ENCODE results near the gene SFMBT2. TPM values are rescaled to one million over a fixed set of nuclear protein-coding genes. Genes with fewer than 3 reads are reported as not detected.

SFMBT2 gene
- total and polyA plus RNA-seq, 9 donors, result 6.1 to 9.8 (median 7.7) TPM

DNA sequence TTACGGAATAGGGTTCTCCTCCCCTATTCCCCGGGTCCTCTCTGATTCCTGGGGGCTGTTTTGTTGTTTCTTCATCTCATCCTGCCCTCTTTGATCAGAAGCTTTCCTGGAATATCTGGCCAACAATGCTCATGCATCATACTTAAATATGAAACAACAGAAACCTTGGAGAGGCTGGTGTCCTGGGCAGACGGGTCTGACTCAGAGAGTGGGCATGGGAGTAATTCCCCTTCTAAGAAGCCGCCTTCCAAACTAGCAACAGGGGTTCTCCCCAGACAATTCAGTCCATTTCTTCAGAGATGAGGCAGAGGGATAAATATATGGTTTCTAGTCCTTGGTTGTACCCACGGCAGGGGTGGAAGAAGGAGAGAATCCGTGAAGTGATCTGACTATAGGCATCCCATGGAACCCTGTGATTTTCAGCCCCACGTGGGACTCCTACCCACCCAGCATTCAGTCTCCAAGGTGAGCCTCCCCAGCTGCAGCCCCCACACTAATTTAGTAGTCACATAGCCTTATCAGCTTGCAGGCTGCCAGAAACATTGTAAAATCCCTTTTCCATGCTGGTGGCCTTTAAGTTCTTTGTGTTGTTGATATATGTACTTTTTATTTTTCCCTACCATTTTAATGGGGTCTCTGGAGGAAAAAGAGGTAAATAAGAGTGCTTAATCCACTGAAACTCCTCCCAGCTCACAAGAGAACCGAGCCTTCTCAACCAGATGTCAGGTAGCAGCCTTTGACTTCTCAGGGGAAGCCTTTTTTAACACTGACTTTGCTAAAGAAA lies 119.2 kb downstream of the SFMBT2 start:
- no peaks in the 10 kb centered on the region for H3K36me3 ChIP-seq (ENCODE audit: control insufficient read depth, insufficient read depth, low read length)
- no CpG with 5 or more reads among the region's 8 CpGs for WGBS (ENCODE audit: insufficient coverage)
- H3K27ac ChIP-seq (ENCODE audit: low read length), result no peak overlapping the region
- no peaks in the 10 kb centered on the region for H3K4me1 ChIP-seq (ENCODE audit: control insufficient read depth, insufficient read depth, low read length)
- H3K9me3 ChIP-seq (replicated peaks; ENCODE audit: control insufficient read depth, low read depth, low read length), result no peaks in the 10 kb centered on the region
- no peaks in the 10 kb centered on the region for H3K27me3 ChIP-seq (ENCODE audit: control insufficient read depth, insufficient read depth, low read length)
- no peak overlapping the region for H3K4me3 ChIP-seq (ENCODE audit: low read length)
- no peak for DNase-seq

GRCh38 chr10:7288060-7288690 lies 122.7 kb downstream of the SFMBT2 start:
- WGBS (ENCODE audit: insufficient coverage), result 86% methylated on average over 12 of the region's 12 CpGs
- DNase-seq, result no peak
- Histone ChIP-seq H3K4me3 (ENCODE audit: low read length) (no peak overlapping the region), H3K9me3 (replicated peaks; ENCODE audit: control insufficient read depth, low read depth, low read length) (no peaks in the 10 kb centered on the region), H3K27ac (ENCODE audit: low read length) (no peak overlapping the region), H3K36me3 (ENCODE audit: control insufficient read depth, insufficient read depth, low read length) (no peaks in the 10 kb centered on the region), H3K27me3 (ENCODE audit: control insufficient read depth, insufficient read depth, low read length) (no peaks in the 10 kb centered on the region), H3K4me1 (ENCODE audit: control insufficient read depth, insufficient read depth, low read length) (no peaks in the 10 kb centered on the region)

DNA sequence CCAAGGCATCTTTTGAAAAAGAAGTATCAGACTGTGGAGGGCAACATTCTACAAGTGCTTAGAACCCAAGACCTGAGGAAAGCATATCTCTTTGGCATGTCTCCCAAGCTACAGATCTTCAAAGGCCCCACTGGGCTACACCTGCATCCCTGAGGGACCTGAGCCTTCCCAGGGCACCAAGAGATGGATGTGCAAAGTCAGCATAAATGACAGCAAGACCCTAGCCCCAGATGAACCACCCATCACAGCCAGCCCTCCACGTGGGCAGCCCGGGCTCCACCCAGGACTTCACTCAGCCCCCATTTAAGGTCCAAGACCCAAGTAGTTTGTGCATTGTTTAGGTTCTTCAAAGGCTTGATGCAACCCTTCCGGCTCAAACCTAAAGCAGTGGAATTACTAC lies 123.5 kb downstream of the SFMBT2 start:
- Histone ChIP-seq H3K9me3 (replicated peaks; ENCODE audit: control insufficient read depth, low read depth, low read length) (no peaks in the 10 kb centered on the region), H3K4me1 (ENCODE audit: control insufficient read depth, insufficient read depth, low read length) (no peaks in the 10 kb centered on the region), H3K27me3 (ENCODE audit: control insufficient read depth, insufficient read depth, low read length) (no peaks in the 10 kb centered on the region), H3K36me3 (ENCODE audit: control insufficient read depth, insufficient read depth, low read length) (no peaks in the 10 kb centered on the region), H3K4me3 (ENCODE audit: low read length) (no peak overlapping the region), H3K27ac (ENCODE audit: low read length) (no peak overlapping the region)
- WGBS (ENCODE audit: insufficient coverage), result no CpG with 5 or more reads among the region's 3 CpGs
- no peak for DNase-seq

DNA sequence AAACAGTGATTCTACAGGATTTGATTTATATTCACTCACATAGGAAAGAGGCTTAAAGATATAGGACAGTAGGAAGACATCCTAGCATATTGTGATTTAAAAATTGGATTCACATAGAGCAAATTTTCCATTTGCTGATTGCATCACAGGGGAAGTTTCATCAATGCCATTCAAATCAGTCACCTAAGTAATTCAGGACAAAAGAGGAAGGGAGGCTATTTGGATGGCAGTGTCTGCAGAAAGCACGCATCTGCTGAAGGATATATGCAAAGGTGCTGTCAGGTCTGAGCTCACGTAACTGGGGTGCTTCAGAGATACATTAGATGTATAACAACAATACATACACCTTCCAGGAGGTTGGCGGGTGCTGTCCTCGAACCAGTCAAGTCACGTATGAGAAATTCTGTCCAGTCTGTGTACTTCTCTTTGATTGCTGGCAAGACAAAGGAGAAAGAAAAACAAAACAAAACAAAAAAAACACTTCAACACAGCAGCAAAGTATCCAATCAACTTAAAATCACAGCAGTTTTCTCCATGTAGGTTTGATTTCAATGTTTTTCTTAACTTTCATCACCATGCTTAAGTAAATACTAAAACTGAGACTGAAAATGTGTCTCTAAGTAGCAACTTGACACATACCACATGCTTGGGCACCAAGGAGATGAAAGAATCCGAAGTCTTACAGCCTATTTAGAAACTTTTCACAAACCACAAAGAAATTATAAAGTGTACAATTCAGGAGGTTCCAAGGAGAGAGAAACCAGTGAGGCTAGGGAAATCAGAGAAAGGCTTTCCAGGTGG lies 125.1 kb downstream of the SFMBT2 start:
- no CpG with 5 or more reads among the region's 6 CpGs for WGBS (ENCODE audit: insufficient coverage)
- Histone ChIP-seq H3K4me3 (ENCODE audit: low read length) (no peak overlapping the region), H3K36me3 (ENCODE audit: control insufficient read depth, insufficient read depth, low read length) (no peaks in the 10 kb centered on the region), H3K4me1 (ENCODE audit: control insufficient read depth, insufficient read depth, low read length) (no peaks in the 10 kb centered on the region), H3K27me3 (ENCODE audit: control insufficient read depth, insufficient read depth, low read length) (no peaks in the 10 kb centered on the region), H3K9me3 (replicated peaks; ENCODE audit: control insufficient read depth, low read depth, low read length) (no peaks in the 10 kb centered on the region), H3K27ac (ENCODE audit: low read length) (no peak overlapping the region)
- DNase-seq, result no peak

- Histone ChIP-seq H3K4me1 (ENCODE audit: control insufficient read depth, insufficient read depth, low read length) (peaks cover 1% of the 10 kb centered on the region), H3K36me3 (ENCODE audit: control insufficient read depth, insufficient read depth, low read length) (peaks cover 1% of the 10 kb centered on the region), H3K4me3 (ENCODE audit: low read length) (no peak overlapping the region), H3K9me3 (replicated peaks; ENCODE audit: control insufficient read depth, low read depth, low read length) (no peaks in the 10 kb centered on the region), H3K27me3 (ENCODE audit: control insufficient read depth, insufficient read depth, low read length) (no peaks in the 10 kb centered on the region), H3K27ac (ENCODE audit: low read length) (no peak overlapping the region)
- no peak for DNase-seq
- no CpG with 5 or more reads among the region's 2 CpGs for WGBS (ENCODE audit: insufficient coverage)
Measured at GRCh38 chr10:7283246-7283645, 127.6 kb downstream of the SFMBT2 start.

GRCh38 chr10:7282457-7282856 lies 128.4 kb downstream of the SFMBT2 start:
- no CpG with 5 or more reads among the region's 7 CpGs for WGBS (ENCODE audit: insufficient coverage)
- Histone ChIP-seq H3K27me3 (ENCODE audit: control insufficient read depth, insufficient read depth, low read length) (no peaks in the 10 kb centered on the region), H3K36me3 (ENCODE audit: control insufficient read depth, insufficient read depth, low read length) (peaks cover 4% of the 10 kb centered on the region), H3K4me3 (ENCODE audit: low read length) (no peak overlapping the region), H3K9me3 (replicated peaks; ENCODE audit: control insufficient read depth, low read depth, low read length) (no peaks in the 10 kb centered on the region), H3K4me1 (ENCODE audit: control insufficient read depth, insufficient read depth, low read length) (peaks cover 3% of the 10 kb centered on the region), H3K27ac (ENCODE audit: low read length) (no peak overlapping the region)
- DNase-seq, result no peak

DNA sequence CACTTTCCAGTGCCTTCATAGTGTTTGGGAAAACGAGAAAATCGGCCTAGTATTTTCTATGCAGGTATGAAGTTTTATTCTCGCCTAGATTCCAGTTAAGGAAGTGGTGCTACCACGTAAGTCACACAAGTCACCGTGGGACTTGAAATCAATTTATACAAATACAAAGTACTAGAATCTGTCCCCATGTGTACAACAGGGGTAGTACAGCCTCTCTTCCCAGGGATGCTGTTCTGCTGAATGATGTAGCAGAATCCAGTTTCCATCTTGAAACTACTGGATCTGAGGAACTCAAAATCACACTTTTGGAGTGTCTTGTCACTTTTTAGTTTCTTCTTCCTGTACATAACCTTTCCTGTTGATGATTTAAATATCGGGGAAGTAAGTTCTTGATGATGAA lies 129.4 kb downstream of the SFMBT2 start:
- H3K4me1 ChIP-seq (ENCODE audit: control insufficient read depth, insufficient read depth, low read length), result peaks cover 5% of the 10 kb centered on the region
- WGBS (ENCODE audit: insufficient coverage), result no CpG with 5 or more reads among the region's 6 CpGs
- no peak overlapping the region for H3K27ac ChIP-seq (ENCODE audit: low read length)

GRCh38 chr10:7279303-7279702 lies 131.5 kb downstream of the SFMBT2 start:
- WGBS (ENCODE audit: insufficient coverage), result 90% methylated on average over 2 of the region's 5 CpGs
- DNase-seq, result no peak
- Histone ChIP-seq H3K9me3 (replicated peaks; ENCODE audit: control insufficient read depth, low read depth, low read length) (no peaks in the 10 kb centered on the region), H3K4me1 (ENCODE audit: control insufficient read depth, insufficient read depth, low read length) (peaks cover 5% of the 10 kb centered on the region), H3K36me3 (ENCODE audit: control insufficient read depth, insufficient read depth, low read length) (peaks cover 9% of the 10 kb centered on the region), H3K4me3 (ENCODE audit: low read length) (no peak overlapping the region), H3K27ac (ENCODE audit: low read length) (no peak overlapping the region), H3K27me3 (ENCODE audit: control insufficient read depth, insufficient read depth, low read length) (no peaks in the 10 kb centered on the region)

More for the DNA sequence above, 129.4 kb downstream of the SFMBT2 start:
- peaks cover 4% of the 10 kb centered on the region for H3K36me3 ChIP-seq (ENCODE audit: control insufficient read depth, insufficient read depth, low read length)
- H3K27me3 ChIP-seq (ENCODE audit: control insufficient read depth, insufficient read depth, low read length), result no peaks in the 10 kb centered on the region
- no peaks in the 10 kb centered on the region for H3K9me3 ChIP-seq (replicated peaks; ENCODE audit: control insufficient read depth, low read depth, low read length)
- DNase-seq, result no peak
- no peak overlapping the region for H3K4me3 ChIP-seq (ENCODE audit: low read length)

- no peak overlapping the region for H3K4me3 ChIP-seq (ENCODE audit: low read length)
- H3K4me1 ChIP-seq (ENCODE audit: control insufficient read depth, insufficient read depth, low read length), result peaks cover 5% of the 10 kb centered on the region
- no peak for DNase-seq
- H3K9me3 ChIP-seq (replicated peaks; ENCODE audit: control insufficient read depth, low read depth, low read length), result no peaks in the 10 kb centered on the region
- peaks cover 11% of the 10 kb centered on the region for H3K36me3 ChIP-seq (ENCODE audit: control insufficient read depth, insufficient read depth, low read length)
- 76% methylated on average over 4 of the region's 6 CpGs for WGBS (ENCODE audit: insufficient coverage)
- H3K27me3 ChIP-seq (ENCODE audit: control insufficient read depth, insufficient read depth, low read length), result no peaks in the 10 kb centered on the region
- peak overlapping the region; percentile 29 for H3K27ac ChIP-seq (ENCODE audit: low read length)
Measured at GRCh38 chr10:7277867-7278266, 133.0 kb downstream of the SFMBT2 start.

DNA sequence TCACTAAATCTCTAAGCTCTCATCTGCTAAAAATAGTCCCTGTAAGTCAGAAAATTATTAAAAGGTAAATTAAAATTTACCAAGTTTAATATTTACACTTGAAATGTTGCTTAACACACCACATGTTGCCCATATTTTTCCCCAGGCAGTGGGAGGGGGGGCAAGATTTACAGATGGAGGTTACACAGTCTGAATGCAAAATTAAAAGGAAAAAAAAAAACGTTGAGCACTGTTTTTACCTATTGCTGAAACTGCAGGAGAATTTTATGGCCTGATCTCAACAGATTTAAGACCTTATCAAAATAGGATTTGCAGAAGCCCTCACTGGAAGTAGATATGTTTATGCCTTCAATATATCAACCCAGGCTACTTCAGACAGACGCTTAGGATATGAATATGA lies 133.4 kb downstream of the SFMBT2 start:
- no peak for DNase-seq
- Histone ChIP-seq H3K27ac (ENCODE audit: low read length) (peak overlapping the region; percentile 29), H3K4me3 (ENCODE audit: low read length) (no peak overlapping the region), H3K27me3 (ENCODE audit: control insufficient read depth, insufficient read depth, low read length) (no peaks in the 10 kb centered on the region), H3K36me3 (ENCODE audit: control insufficient read depth, insufficient read depth, low read length) (peaks cover 11% of the 10 kb centered on the region), H3K4me1 (ENCODE audit: control insufficient read depth, insufficient read depth, low read length) (peaks cover 5% of the 10 kb centered on the region), H3K9me3 (replicated peaks; ENCODE audit: control insufficient read depth, low read depth, low read length) (no peaks in the 10 kb centered on the region)
- no CpG with 5 or more reads among the region's 2 CpGs for WGBS (ENCODE audit: insufficient coverage)
